IMR-90 (cell line): ENCODE data around the gene ARMC6. TPM values are rescaled to one million over a fixed set of nuclear protein-coding genes. Genes with fewer than 3 reads are reported as not detected.

ENCODE experiments used
- ATAC-seq: fragments of 200-7000 bp; cut with Tn5 transposase; 2 replicates; pipeline ENCODE4 v1.9.1; 2020; ENCODE audit warnings: low read depth, mild to moderate bottlenecking, moderate library complexity
- BruUV-seq: library from RNA; stranded (reverse); fragments of 400-500 nt; replicated peaks from 2 replicates; lab custom pipeline; 2021; lab: Mats Ljungman, UMichigan
- CTCF ChIA-PET: fragments of 300-600 bp; formaldehyde crosslinking; extraction: SDS; loops from one replicate; lab custom pipeline; 2021; ENCODE audit warnings: antibody characterized with exemption; lab: Yijun Ruan, JAX
- POLR2A ChIA-PET: fragments of 300-600 bp; sonication (Branson Sonifier 250); formaldehyde crosslinking; loops from one replicate; lab custom pipeline; 2022; ENCODE audit warnings: antibody characterized with exemption; ENCODE audit not compliant: unreplicated experiment; lab: Charles Lee
- DNase-seq: peaks from one replicate; pipeline ENCODE4 v3.0.0; 2013
- H2AFZ ChIP-seq: replicated peaks from 2 replicates; pipeline ENCODE3; 2013; ENCODE audit warnings: low read length, mild to moderate bottlenecking; ENCODE audit not compliant: poor library complexity
- H2AK5ac ChIP-seq: 2 replicates; pipeline ENCODE4 v1.6.1; 2013; ENCODE audit warnings: low read depth, low read length, inconsistent platforms
- H2AK9ac ChIP-seq: replicated peaks from 2 replicates; pipeline ENCODE3; 2013; ENCODE audit warnings: mild to moderate bottlenecking, low read depth, low read length, moderate library complexity; ENCODE audit not compliant: poor library complexity
- H2BK120ac ChIP-seq: 2 replicates; pipeline ENCODE4 v1.6.1; 2013; ENCODE audit warnings: low read depth, low read length, inconsistent platforms
- H2BK15ac ChIP-seq: 3 replicates; pipeline ENCODE4 v1.6.1; 2013; ENCODE audit warnings: low read depth, low read length, inconsistent platforms
- H2BK20ac ChIP-seq: 2 replicates; pipeline ENCODE4 v1.6.1; 2013; ENCODE audit warnings: low read depth, mild to moderate bottlenecking, inconsistent platforms, low read length, moderate library complexity
- H2BK5ac ChIP-seq: 2 replicates; pipeline ENCODE4 v1.6.1; 2013; ENCODE audit warnings: mild to moderate bottlenecking, low read depth, low read length, inconsistent platforms; ENCODE audit not compliant: poor library complexity, severe bottlenecking
- H3K14ac ChIP-seq: replicated peaks from 2 replicates; pipeline ENCODE4 v1.6.1; 2013; ENCODE audit warnings: low read depth, low read length, inconsistent platforms
- H3K18ac ChIP-seq: 2 replicates; pipeline ENCODE4 v1.6.1; 2013; ENCODE audit warnings: low read depth, low read length, control low read depth
- H3K23ac ChIP-seq: 2 replicates; pipeline ENCODE4 v1.6.1; 2013; ENCODE audit warnings: low read depth, low read length, inconsistent platforms
- H3K27ac ChIP-seq: 2 replicates; pipeline ENCODE4 v1.5.1; 2013; ENCODE audit warnings: mild to moderate bottlenecking, control low read depth, low read length; ENCODE audit not compliant: insufficient read depth
- H3K27me3 ChIP-seq: 2 replicates; pipeline ENCODE4 v1.6.1; 2013; ENCODE audit warnings: low read length; ENCODE audit not compliant: control insufficient read depth, insufficient read depth
- H3K36me3 ChIP-seq: 2 replicates; pipeline ENCODE4 v1.6.1; 2013; ENCODE audit warnings: low read length, mixed read lengths; ENCODE audit not compliant: control insufficient read depth, insufficient read depth
- H3K4ac ChIP-seq: 2 replicates; pipeline ENCODE4 v1.6.1; 2013; ENCODE audit warnings: low read depth, low read length, inconsistent platforms
- H3K4me1 ChIP-seq: 2 replicates; pipeline ENCODE4 v1.6.1; 2013; ENCODE audit warnings: low read length, mixed read lengths; ENCODE audit not compliant: control insufficient read depth, insufficient read depth
- H3K4me2 ChIP-seq: 2 replicates; pipeline ENCODE4 v1.6.1; 2013; ENCODE audit warnings: low read depth, mild to moderate bottlenecking, control low read depth, low read length, moderate library complexity
- H3K4me3 ChIP-seq: 2 replicates; pipeline ENCODE4 v1.5.1; 2013; ENCODE audit warnings: low read depth, mild to moderate bottlenecking, control low read depth, low read length, moderate library complexity; ENCODE audit not compliant: insufficient read depth
- H3K56ac ChIP-seq: 2 replicates; pipeline ENCODE4 v1.6.1; 2013; ENCODE audit warnings: low read length, inconsistent platforms; ENCODE audit not compliant: insufficient read depth; ENCODE audit errors: extremely low read depth
- H3K79me1 ChIP-seq, 2 experiments: 2 replicates each; pipeline ENCODE4 v1.6.1; 2013; ENCODE audit warnings: low read length in 2 of 2, inconsistent platforms in 1 of 2, low read depth in 1 of 2
- H3K9ac ChIP-seq: 2 replicates; pipeline ENCODE4 v1.6.1; 2013; ENCODE audit warnings: low read depth, low read length, control low read depth
- H3K9me1 ChIP-seq: 2 replicates; pipeline ENCODE4 v1.6.1; 2013; ENCODE audit warnings: low read length, inconsistent platforms; ENCODE audit not compliant: insufficient read depth
- H3K9me3 ChIP-seq: 2 replicates; pipeline ENCODE4 v1.6.1; 2013; ENCODE audit warnings: low read length; ENCODE audit not compliant: control insufficient read depth, insufficient read depth
- H4K20me1 ChIP-seq: 2 replicates; pipeline ENCODE4 v1.6.1; 2013; ENCODE audit warnings: low read length, inconsistent platforms; ENCODE audit not compliant: insufficient read depth
- H4K5ac ChIP-seq: 2 replicates; pipeline ENCODE4 v1.6.1; 2013; ENCODE audit warnings: mild to moderate bottlenecking, low read depth, low read length, control low read depth
- H4K8ac ChIP-seq, 2 experiments: 2 replicates each; pipeline ENCODE4 v1.6.1; 2013; ENCODE audit warnings: low read depth in 2 of 2, low read length in 2 of 2, control low read depth in 1 of 2, inconsistent platforms in 1 of 2
- H4K91ac ChIP-seq: 2 replicates; pipeline ENCODE4 v1.6.1; 2013; ENCODE audit warnings: low read depth, low read length, inconsistent platforms; ENCODE audit not compliant: insufficient read depth
- CEBPB ChIP-seq: IDR thresholded peaks from 2 replicates; pipeline ENCODE4 v1.6.1; 2012; ENCODE audit warnings: low read depth, low read length, improper control_type of control experiment
- CHD1 ChIP-seq: IDR thresholded peaks from 2 replicates; pipeline ENCODE4 v1.6.1; 2012; ENCODE audit warnings: low read depth, low read length, improper control_type of control experiment
- FOS ChIP-seq: fragments of 150-350 bp; IDR thresholded peaks from 2 replicates; pipeline ENCODE4 v1.6.1; 2016; ENCODE audit warnings: low read depth, low read length
- MAZ ChIP-seq: IDR thresholded peaks from 2 replicates; pipeline ENCODE4 v1.6.1; 2012; ENCODE audit warnings: low read depth, mild to moderate bottlenecking, low read length, improper control_type of control experiment, moderate library complexity, borderline replicate concordance
- MXI1 ChIP-seq: IDR thresholded peaks from 2 replicates; pipeline ENCODE4 v1.6.1; 2012; ENCODE audit warnings: low read depth, mild to moderate bottlenecking, low read length, moderate library complexity, borderline replicate concordance
- NFE2L2 ChIP-seq: fragments of 150-350 bp; IDR thresholded peaks from 2 replicates; pipeline ENCODE4 v1.6.1; 2016; ENCODE audit warnings: low read depth, mild to moderate bottlenecking, low read length
- POLR2A ChIP-seq: IDR thresholded peaks from 2 replicates; pipeline ENCODE4 v1.6.1; 2012; ENCODE audit warnings: mild to moderate bottlenecking, low read depth, low read length
- RAD21 ChIP-seq: IDR thresholded peaks from 2 replicates; pipeline ENCODE4 v1.6.1; 2012; ENCODE audit warnings: low read length, improper control_type of control experiment
- RCOR1 ChIP-seq: IDR thresholded peaks from 2 replicates; pipeline ENCODE4 v1.6.1; 2012; ENCODE audit warnings: mild to moderate bottlenecking, low read length, improper control_type of control experiment; ENCODE audit not compliant: insufficient replicate concordance
- RFX5 ChIP-seq: IDR thresholded peaks from 2 replicates; pipeline ENCODE4 v1.8.0; 2012; ENCODE audit warnings: low read depth, mild to moderate bottlenecking, low read length, moderate library complexity
- SMC3 ChIP-seq: fragments of 150-350 bp; IDR thresholded peaks from 2 replicates; pipeline ENCODE4 v1.6.1; 2016; ENCODE audit warnings: low read depth, mild to moderate bottlenecking, antibody characterized with exemption, low read length, moderate library complexity
- WGBS, 2 experiments: methylation state at CpG; one replicate each; pipeline versions ENCODE4 v1.1.5 to v1.1.7; 2013; ENCODE audit warnings: missing lambda C conversion rate in 2 of 2; ENCODE audit not compliant: insufficient read length in 1 of 2; ENCODE audit errors: extremely low coverage in 2 of 2; 5-methylcytosine and 5-hydroxymethylcytosine counted together
- dilution Hi-C: fragments of 300-500 bp; cut with HindIII; formaldehyde crosslinking; loops from one replicate; pipeline ENCODE4 v1.14.3; 2018; ENCODE audit warnings: low sequenced_read_pairs; ENCODE audit not compliant: unreplicated experiment
- in situ Hi-C: fragments of 300-500 bp; cut with MboI; formaldehyde crosslinking; loops from 3 replicates; pipeline ENCODE4 v1.14.3; 2019; ENCODE audit warnings: low sequenced_read_pairs, inconsistent platforms, mixed read lengths
- intact Hi-C: fragments of 100-400 bp; cut with micrococcal nuclease; formaldehyde crosslinking; loops from 2 replicates; pipeline ENCODE4 v1.10.0; 2022
- polyA plus RNA-seq, 3 experiments: library from polyadenylated mRNA; depleted of rRNA; stranded (reverse); fragments of >200 nt; gene quantifications; 2 replicates each; pipeline ENCODE4 v1.2.3, GENCODE V29; 2012; ENCODE audit warnings: low replicate concordance in 1 of 3
- total RNA-seq: library from RNA; depleted of rRNA; stranded (reverse); fragments of >200 nt; gene quantifications from 2 replicates; pipeline ENCODE4 v1.2.3, GENCODE V29; 2012
- TF ChIP-seq, protein P1 (sequence below): fragments of 150-350 bp; IDR thresholded peaks from 2 replicates; pipeline ENCODE4 v1.6.1; 2017; ENCODE audit warnings: mild to moderate bottlenecking, antibody characterized with exemption, low read length, low read depth
- TF ChIP-seq, protein P2 (sequence below): conservative IDR thresholded peaks from 2 replicates; pipeline ENCODE4 v1.5.1; 2012; ENCODE audit warnings: mild to moderate bottlenecking, low read depth, low read length, improper control_type of control experiment
- TF ChIP-seq, protein P3 (sequence below): fragments of 150-350 bp; IDR thresholded peaks from 2 replicates; pipeline ENCODE4 v1.6.1; 2016; ENCODE audit warnings: low read depth, mild to moderate bottlenecking, low read length, moderate library complexity, borderline replicate concordance

Gene ARMC6
- total and polyA plus RNA-seq, 2 of the 4 experiments (the other 2 are of a cell fraction): 41.5 to 52.7 TPM

- DNase-seq: no peak
- Histone ChIP-seq H3K27ac (no peak overlapping the region), H3K4ac (no peak overlapping the region), H3K23ac (no peak overlapping the region), H3K9ac (no peak overlapping the region), H2AFZ (no peak overlapping the region), H2BK15ac (no peak overlapping the region; the same call in 2 of the 3 replicates), H3K18ac (no peak overlapping the region), H3K9me3 (no peaks in the 10 kb centered on the region), H2AK5ac (peak overlapping the region; percentile 49; the same call in 1 of the 2 replicates), H3K4me1 (peaks cover 7% of the 10 kb centered on the region), H2AK9ac (peak overlapping the region; percentile 31), H4K20me1 (peaks cover 28% of the 10 kb centered on the region), H4K91ac (no peak overlapping the region), H2BK20ac (no peak overlapping the region), H4K5ac (no peak overlapping the region), H3K56ac (no peak overlapping the region), H3K79me1 (peaks cover 3 to 45% of the 10 kb centered on the region in 2 experiments; a peak in 3 of 4 replicates), H3K36me3 (peaks cover 54% of the 10 kb centered on the region), H3K4me3 (no peak overlapping the region), H3K14ac (no peak overlapping the region), H4K8ac (no peak overlapping the region), H3K9me1 (no peaks in the 10 kb centered on the region), H3K4me2 (no peak overlapping the region), H2BK120ac (no peak overlapping the region), H3K27me3 (no peaks in the 10 kb centered on the region), H2BK5ac (no peak overlapping the region)
- POLR2A ChIA-PET: no interaction called here
- no CpG with 5 or more reads among the region's 6 CpGs for WGBS, 2 experiments
- no peak for ATAC-seq
- no TSS peak for BruUV-seq
- in situ Hi-C loops (no loop called here), dilution Hi-C loops (no loop called here), intact Hi-C loops (no loop called here)
- CTCF ChIA-PET: interaction anchor here (1.0 kb wide), 1 partner anchor 52 kb away, joined by 3 read pairs; no protein-coding TSS in a partner anchor
- TF ChIP-seq CHD1 (no peak), NFE2L2 (no peak), RCOR1 (no peak), RAD21 (no peak), RFX5 (no peak), CEBPB (no peak), SMC3 (no peak), FOS (no peak), MAZ (no peak), POLR2A (no peak), MXI1 (no peak)
- TF ChIP-seq, protein P1, sequence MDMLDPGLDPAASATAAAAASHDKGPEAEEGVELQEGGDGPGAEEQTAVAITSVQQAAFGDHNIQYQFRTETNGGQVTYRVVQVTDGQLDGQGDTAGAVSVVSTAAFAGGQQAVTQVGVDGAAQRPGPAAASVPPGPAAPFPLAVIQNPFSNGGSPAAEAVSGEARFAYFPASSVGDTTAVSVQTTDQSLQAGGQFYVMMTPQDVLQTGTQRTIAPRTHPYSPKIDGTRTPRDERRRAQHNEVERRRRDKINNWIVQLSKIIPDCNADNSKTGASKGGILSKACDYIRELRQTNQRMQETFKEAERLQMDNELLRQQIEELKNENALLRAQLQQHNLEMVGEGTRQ: no peak
- TF ChIP-seq, protein P2, sequence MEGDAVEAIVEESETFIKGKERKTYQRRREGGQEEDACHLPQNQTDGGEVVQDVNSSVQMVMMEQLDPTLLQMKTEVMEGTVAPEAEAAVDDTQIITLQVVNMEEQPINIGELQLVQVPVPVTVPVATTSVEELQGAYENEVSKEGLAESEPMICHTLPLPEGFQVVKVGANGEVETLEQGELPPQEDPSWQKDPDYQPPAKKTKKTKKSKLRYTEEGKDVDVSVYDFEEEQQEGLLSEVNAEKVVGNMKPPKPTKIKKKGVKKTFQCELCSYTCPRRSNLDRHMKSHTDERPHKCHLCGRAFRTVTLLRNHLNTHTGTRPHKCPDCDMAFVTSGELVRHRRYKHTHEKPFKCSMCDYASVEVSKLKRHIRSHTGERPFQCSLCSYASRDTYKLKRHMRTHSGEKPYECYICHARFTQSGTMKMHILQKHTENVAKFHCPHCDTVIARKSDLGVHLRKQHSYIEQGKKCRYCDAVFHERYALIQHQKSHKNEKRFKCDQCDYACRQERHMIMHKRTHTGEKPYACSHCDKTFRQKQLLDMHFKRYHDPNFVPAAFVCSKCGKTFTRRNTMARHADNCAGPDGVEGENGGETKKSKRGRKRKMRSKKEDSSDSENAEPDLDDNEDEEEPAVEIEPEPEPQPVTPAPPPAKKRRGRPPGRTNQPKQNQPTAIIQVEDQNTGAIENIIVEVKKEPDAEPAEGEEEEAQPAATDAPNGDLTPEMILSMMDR: no peak
- TF ChIP-seq, protein P3, sequence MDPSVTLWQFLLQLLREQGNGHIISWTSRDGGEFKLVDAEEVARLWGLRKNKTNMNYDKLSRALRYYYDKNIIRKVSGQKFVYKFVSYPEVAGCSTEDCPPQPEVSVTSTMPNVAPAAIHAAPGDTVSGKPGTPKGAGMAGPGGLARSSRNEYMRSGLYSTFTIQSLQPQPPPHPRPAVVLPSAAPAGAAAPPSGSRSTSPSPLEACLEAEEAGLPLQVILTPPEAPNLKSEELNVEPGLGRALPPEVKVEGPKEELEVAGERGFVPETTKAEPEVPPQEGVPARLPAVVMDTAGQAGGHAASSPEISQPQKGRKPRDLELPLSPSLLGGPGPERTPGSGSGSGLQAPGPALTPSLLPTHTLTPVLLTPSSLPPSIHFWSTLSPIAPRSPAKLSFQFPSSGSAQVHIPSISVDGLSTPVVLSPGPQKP: no peak
Observed at GRCh38 chr19:18996796-18997394, 36.5 kb upstream of the ARMC6 start.
